ENCODE results near the gene DDX54. TPM values are rescaled to one million over a fixed set of nuclear protein-coding genes. Genes with fewer than 3 reads are reported as not detected.
A peak's percentile ranks its signal among the peaks of the same experiment; 100 is the strongest.

The DDX54 gene
- total and polyA plus RNA-seq, 12 donors, result 27.9 to 109 (median 70.0) TPM

- Histone ChIP-seq H3K4me1 (replicated peaks in 1 of 2) (peaks cover 37 to 52% of the 10 kb centered on the region in 2 donors), H3K36me3 (replicated peaks in 1 of 2) (peaks cover 0 to 6% of the 10 kb centered on the region in 2 donors), H3K9me3 (replicated peaks in 1 of 3) (no peaks in the 10 kb centered on the region), H3K27ac (peak overlapping the region; percentile 92 to 97 (median 94)), H3K27me3 (no peaks in the 10 kb centered on the region), H3K4me3 (peak overlapping the region; percentile 38 to 79 (median 56))
- 8 to 12% (median 10%) methylated on average over 11 to 12 of the region's 12 CpGs for WGBS, 4 donors
- TF ChIP-seq CTCF (IDR thresholded peaks at IDR 0.05) (peak in 1 of 6 experiments; percentile 10), POLR2A (IDR thresholded peaks at IDR 0.05) (no peak)
- peak in 1 of 7 donors; percentile 56 for DNase-seq
- intact Hi-C loops (cut with DNase I), result no loop called here
These were observed 36.9 kb upstream of the DDX54 start for GRCh38 chr12:113221997-113222729.

- Histone ChIP-seq H3K9me3 (replicated peaks in 1 of 3) (no peaks in the 10 kb centered on the region), H3K4me3 (peak within 1 kb of the TSS; percentile 47 to 79 (median 56)), H3K27ac (peak within 1 kb of the TSS; percentile 92 to 97 (median 94)), H3K36me3 (replicated peaks in 1 of 2) (no peaks in the 10 kb centered on the region), H3K27me3 (no peaks in the 10 kb centered on the region), H3K4me1 (replicated peaks in 1 of 2) (peaks cover 30 to 44% of the 10 kb centered on the region in 2 donors)
- TF ChIP-seq CTCF (IDR thresholded peaks at IDR 0.05) (peak in 2 of 6 experiments; percentile 17 to 35), POLR2A (IDR thresholded peaks at IDR 0.05) (peak; percentile 98 to 100)
- 0 to 1% (median 0%) methylated on average over 31 to 67 of the region's 68 CpGs for WGBS, 4 donors
- DNase-seq, result peak; percentile 99 to 100 (median 100)
- intact Hi-C loops (cut with DNase I), result no loop called here
These were observed 36.1 kb upstream of the DDX54 start, which contains the start of gene TPCN1 for GRCh38 chr12:113221181-113221996. Gene TPCN1, plus strand, starts transcription at chr12:113221464. Its CDS starts 5,389 bp downstream, at chr12:113226853.

GRCh38 chr12:113220593-113221180 lies 35.4 kb upstream of the DDX54 start:
- intact Hi-C loops (cut with DNase I), result no loop called here
- H3K27me3 ChIP-seq, result no peaks in the 10 kb centered on the region
- peak overlapping the region in 2 of 5 donors; percentile 50 to 54 for H3K27ac ChIP-seq
- H3K36me3 ChIP-seq (replicated peaks in 1 of 2), result no peaks in the 10 kb centered on the region
- H3K9me3 ChIP-seq (replicated peaks in 1 of 3), result no peaks in the 10 kb centered on the region
- peak overlapping the region in 2 of 4 donors; percentile 47 to 51 for H3K4me3 ChIP-seq
- 0 to 1% (median 1%) methylated on average over 22 to 23 of the region's 23 CpGs for WGBS, 4 donors
- DNase-seq, result no peak
- peaks cover 29 to 46% of the 10 kb centered on the region in 2 donors for H3K4me1 ChIP-seq (replicated peaks in 1 of 2)
- TF ChIP-seq CTCF (IDR thresholded peaks at IDR 0.05), result peak in 1 of 6 experiments; percentile 2
- TF ChIP-seq POLR2A (IDR thresholded peaks at IDR 0.05), result no peak

GRCh38 chr12:113216027-113216426 lies 30.7 kb upstream of the DDX54 start:
- Histone ChIP-seq H3K4me3 (no peak overlapping the region), H3K9me3 (replicated peaks in 1 of 3) (no peaks in the 10 kb centered on the region), H3K27ac (peak overlapping the region in 2 of 5 donors; percentile 74 to 79), H3K4me1 (replicated peaks in 1 of 2) (peaks cover 24 to 32% of the 10 kb centered on the region in 2 donors), H3K27me3 (no peaks in the 10 kb centered on the region), H3K36me3 (replicated peaks in 1 of 2) (no peaks in the 10 kb centered on the region)
- TF ChIP-seq CTCF (IDR thresholded peaks at IDR 0.05) (no peak), POLR2A (IDR thresholded peaks at IDR 0.05) (no peak)
- 32 to 59% (median 45%) methylated on average over 2 of the region's 2 CpGs for WGBS, 4 donors
- no peak for DNase-seq
- intact Hi-C loops (cut with DNase I), result no loop called here

Measured in adrenal gland (tissue), 12 donors.